PFSK-1 (cell line): ENCODE measurements around the gene CSNK2B. TPM values are rescaled to one million over a fixed set of nuclear protein-coding genes. Genes with fewer than 3 reads are reported as not detected.

Experiments used
- FOXP2 ChIP-seq: optimal IDR thresholded peaks from 2 replicates; pipeline ENCODE3; 2011; ENCODE audit warnings: borderline replicate concordance, control low read depth, inconsistent platforms; ENCODE audit not compliant: insufficient read depth; ENCODE audit errors: extremely low read length, extremely low read depth
- POLR2AphosphoS5 ChIP-seq: IDR thresholded peaks from 2 replicates; pipeline ENCODE4 v1.6.1; 2012; ENCODE audit warnings: low read depth, mild to moderate bottlenecking, control low read depth, low read length, moderate library complexity
- SIN3A ChIP-seq: IDR thresholded peaks from 2 replicates; pipeline ENCODE4 v1.6.1; 2012; ENCODE audit warnings: mild to moderate bottlenecking, low read length, moderate library complexity, borderline replicate concordance; ENCODE audit not compliant: insufficient read depth
- TAF1 ChIP-seq: IDR thresholded peaks from 2 replicates; pipeline ENCODE4 v1.6.1; 2012; ENCODE audit warnings: low read length, control low read depth, borderline replicate concordance; ENCODE audit not compliant: insufficient read depth
- polyA plus RNA-seq: library from polyadenylated mRNA; unstranded; fragments of >200 nt; gene quantifications from one replicate; pipeline ENCODE4 v1.2.1, GENCODE V29; 2012; ENCODE audit warnings: low read depth, missing spikeins; ENCODE audit not compliant: insufficient read length
- TF ChIP-seq, protein P1 (sequence below), 2 experiments: IDR thresholded peaks; 2 replicates each; pipeline versions ENCODE4 v1.6.1 to v1.8.0; 2011 to 2012; ENCODE audit warnings: low read depth in 2 of 2, low read length in 2 of 2, control low read depth in 1 of 2, inconsistent platforms in 1 of 2, mild to moderate bottlenecking in 1 of 2, moderate library complexity in 1 of 2; ENCODE audit not compliant: insufficient read depth in 1 of 2

CSNK2B gene
- polyA plus RNA-seq: 283 TPM

DNA sequence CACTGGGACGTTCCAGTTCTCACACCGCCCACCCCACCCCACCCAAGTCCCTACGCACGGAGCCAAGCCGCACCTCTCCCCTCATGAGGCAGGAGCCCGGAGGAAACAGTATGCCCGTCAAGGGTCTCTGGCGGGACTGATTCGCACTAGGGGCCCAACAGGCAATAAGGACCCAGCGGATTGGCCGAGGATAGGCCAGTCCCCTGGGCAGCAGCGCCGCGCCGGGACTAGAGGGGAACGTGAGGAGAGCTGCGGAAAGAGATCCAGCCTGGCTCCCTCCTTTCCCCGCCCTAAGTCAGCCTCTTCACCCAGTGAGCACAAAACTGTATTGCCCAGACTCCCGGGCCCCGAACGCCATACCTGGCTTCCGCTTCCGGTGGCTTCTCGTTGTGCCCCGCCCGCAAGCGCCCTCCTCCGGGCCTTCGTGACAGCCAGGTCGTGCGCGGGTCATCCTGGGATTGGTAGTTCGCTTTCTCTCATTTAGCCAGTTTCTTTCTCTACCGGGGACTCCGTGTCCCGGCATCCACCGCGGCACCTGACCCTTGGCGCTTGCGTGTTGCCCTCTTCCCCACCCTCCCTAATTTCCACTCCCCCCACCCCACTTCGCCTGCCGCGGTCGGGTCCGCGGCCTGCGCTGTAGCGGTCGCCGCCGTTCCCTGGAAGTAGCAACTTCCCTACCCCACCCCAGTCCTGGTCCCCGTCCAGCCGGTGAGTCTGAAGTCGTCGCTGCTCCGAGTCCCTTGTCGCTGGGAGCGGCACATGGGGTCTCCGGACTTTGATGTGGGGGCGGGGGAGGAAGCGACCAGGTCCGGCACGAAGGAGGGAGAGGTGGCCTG lies at the start of gene CSNK2B:
CSNK2B (plus strand) TSS at position 580 of the 836 bp plus-strand sequence. CDS start 752 bp downstream, outside the sequence.
- peak; percentile 86; the same call in 1 of the 2 replicates for TF ChIP-seq SIN3A
- peak; percentile 79 for TF ChIP-seq TAF1
- TF ChIP-seq, protein P1, sequence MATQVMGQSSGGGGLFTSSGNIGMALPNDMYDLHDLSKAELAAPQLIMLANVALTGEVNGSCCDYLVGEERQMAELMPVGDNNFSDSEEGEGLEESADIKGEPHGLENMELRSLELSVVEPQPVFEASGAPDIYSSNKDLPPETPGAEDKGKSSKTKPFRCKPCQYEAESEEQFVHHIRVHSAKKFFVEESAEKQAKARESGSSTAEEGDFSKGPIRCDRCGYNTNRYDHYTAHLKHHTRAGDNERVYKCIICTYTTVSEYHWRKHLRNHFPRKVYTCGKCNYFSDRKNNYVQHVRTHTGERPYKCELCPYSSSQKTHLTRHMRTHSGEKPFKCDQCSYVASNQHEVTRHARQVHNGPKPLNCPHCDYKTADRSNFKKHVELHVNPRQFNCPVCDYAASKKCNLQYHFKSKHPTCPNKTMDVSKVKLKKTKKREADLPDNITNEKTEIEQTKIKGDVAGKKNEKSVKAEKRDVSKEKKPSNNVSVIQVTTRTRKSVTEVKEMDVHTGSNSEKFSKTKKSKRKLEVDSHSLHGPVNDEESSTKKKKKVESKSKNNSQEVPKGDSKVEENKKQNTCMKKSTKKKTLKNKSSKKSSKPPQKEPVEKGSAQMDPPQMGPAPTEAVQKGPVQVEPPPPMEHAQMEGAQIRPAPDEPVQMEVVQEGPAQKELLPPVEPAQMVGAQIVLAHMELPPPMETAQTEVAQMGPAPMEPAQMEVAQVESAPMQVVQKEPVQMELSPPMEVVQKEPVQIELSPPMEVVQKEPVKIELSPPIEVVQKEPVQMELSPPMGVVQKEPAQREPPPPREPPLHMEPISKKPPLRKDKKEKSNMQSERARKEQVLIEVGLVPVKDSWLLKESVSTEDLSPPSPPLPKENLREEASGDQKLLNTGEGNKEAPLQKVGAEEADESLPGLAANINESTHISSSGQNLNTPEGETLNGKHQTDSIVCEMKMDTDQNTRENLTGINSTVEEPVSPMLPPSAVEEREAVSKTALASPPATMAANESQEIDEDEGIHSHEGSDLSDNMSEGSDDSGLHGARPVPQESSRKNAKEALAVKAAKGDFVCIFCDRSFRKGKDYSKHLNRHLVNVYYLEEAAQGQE (IDR thresholded peaks at IDR 0.05; ENCODE audit: insufficient read depth in 1 of 2, low read depth in 2 of 2, low read length in 2 of 2): 0 out of 4 replicates have a peak, but pooled peaks of 1 of the 2 experiments have one; percentile 21
- TF ChIP-seq POLR2AphosphoS5: peak; percentile 83
- peak; percentile 9 for TF ChIP-seq FOXP2

- TF ChIP-seq POLR2AphosphoS5: no peak
- TF ChIP-seq FOXP2: no peak
- TF ChIP-seq, protein P1 (IDR thresholded peaks at IDR 0.05; ENCODE audit: insufficient read depth in 1 of 2, low read depth in 2 of 2, low read length in 2 of 2): no peak
- no peak for TF ChIP-seq SIN3A
- no peak for TF ChIP-seq TAF1
Observed at GRCh38 chr6:31617010-31617409, 48.9 kb upstream of the CSNK2B start.

GRCh38 chr6:31619805-31620585 lies 45.9 kb upstream of the CSNK2B start:
- TF ChIP-seq POLR2AphosphoS5 (peak; percentile 58; the same call in 1 of the 2 replicates), TAF1 (0 out of 2 replicates have a peak, but pooled peaks have one; percentile 42), SIN3A (peak; percentile 20; the same call in 1 of the 2 replicates), FOXP2 (peak; percentile 50)
- TF ChIP-seq, protein P1 (IDR thresholded peaks at IDR 0.05; ENCODE audit: insufficient read depth in 1 of 2, low read depth in 2 of 2, low read length in 2 of 2): no peak

DNA sequence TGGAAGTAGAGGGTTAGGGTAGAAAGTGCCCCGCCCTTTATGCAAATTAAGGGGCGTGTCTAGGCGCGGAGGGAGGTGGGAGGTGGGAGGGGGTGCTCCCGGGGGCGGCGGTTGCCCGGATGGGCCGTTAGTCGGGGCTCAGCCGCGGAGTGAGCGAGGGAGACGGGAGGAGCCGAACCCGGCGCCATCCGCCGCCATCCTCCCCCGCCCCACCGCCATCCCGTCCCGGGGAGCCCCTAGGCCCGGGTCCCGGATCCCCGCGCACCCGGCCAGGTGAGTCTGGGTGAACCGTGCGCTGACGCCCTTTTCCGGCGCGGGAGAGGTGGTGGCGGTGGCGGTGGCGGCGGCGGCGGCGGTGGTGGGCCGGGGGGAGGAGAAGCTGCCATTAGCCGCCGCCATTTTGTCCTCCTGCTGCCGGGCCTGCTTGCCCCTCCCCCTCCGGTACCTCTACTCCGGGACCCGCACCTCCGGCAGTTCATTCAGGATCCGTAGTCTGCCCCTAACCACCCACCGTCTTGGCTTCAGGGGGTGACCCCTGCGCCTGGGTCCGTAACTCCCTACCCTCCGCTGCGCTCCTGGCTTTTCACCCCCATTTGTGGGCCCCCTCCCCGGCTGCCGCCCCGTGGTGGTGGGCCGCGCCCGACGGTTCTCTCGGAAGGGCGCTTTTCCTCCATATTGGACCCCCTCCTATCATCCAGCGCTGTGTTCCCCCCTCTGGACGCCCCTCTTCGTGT lies 45.1 kb upstream of the CSNK2B start, which contains the start of gene PRRC2A:
PRRC2A (plus strand) TSS at position 130 of the 734 bp plus-strand sequence. CDS start 2,075 bp downstream, outside the sequence.
- TF ChIP-seq, protein P1 (IDR thresholded peaks at IDR 0.05; ENCODE audit: insufficient read depth in 1 of 2, low read depth in 2 of 2, low read length in 2 of 2): no peak
- peak; percentile 68; the same call in 1 of the 2 replicates for TF ChIP-seq TAF1
- TF ChIP-seq POLR2AphosphoS5: peak; percentile 43
- peak; percentile 40 for TF ChIP-seq FOXP2
- TF ChIP-seq SIN3A: 0 out of 2 replicates have a peak, but pooled peaks have one; percentile 40
